Mesenchymal stem cell (in vitro differentiated cells and primary cell): ENCODE measurements around the gene CNGB1.
"Not testable (repeated sequence)": the region's sequence is repeated elsewhere in the genome, so short reads cannot be mapped to it uniquely, and the experiment has no call there.

ENCODE experiments used
- DNase-seq: peaks from one replicate; pipeline ENCODE4 v3.0.0-alpha.2; 2013
- H2AFZ ChIP-seq: one replicate; pipeline ENCODE4 v1.6.1; 2013; ENCODE audit warnings: low read depth, mild to moderate bottlenecking, control low read depth, inconsistent platforms, low read length, moderate library complexity
- H2AK5ac ChIP-seq: 2 replicates; pipeline ENCODE4 v1.6.1; 2013; ENCODE audit warnings: low read length, moderate library complexity, mild to moderate bottlenecking, inconsistent platforms; ENCODE audit not compliant: severe bottlenecking
- H2BK120ac ChIP-seq: one replicate; pipeline ENCODE4 v1.6.1; 2013; ENCODE audit warnings: low read depth, mild to moderate bottlenecking, inconsistent platforms, low read length, moderate library complexity
- H2BK12ac ChIP-seq, 2 experiments: one replicate each; pipeline ENCODE4 v1.6.1; 2013; ENCODE audit warnings: inconsistent platforms in 2 of 2, low read length in 2 of 2, mild to moderate bottlenecking in 2 of 2, moderate library complexity in 2 of 2, control low read depth in 1 of 2
- H2BK15ac ChIP-seq: one replicate; pipeline ENCODE4 v1.6.1; 2013; ENCODE audit warnings: mild to moderate bottlenecking, low read depth, inconsistent platforms; ENCODE audit not compliant: poor library complexity, severe bottlenecking
- H2BK5ac ChIP-seq: 2 replicates; pipeline ENCODE4 v1.6.1; 2013; ENCODE audit warnings: low read depth, mild to moderate bottlenecking, low read length, control low read depth, inconsistent platforms; ENCODE audit not compliant: poor library complexity, severe bottlenecking
- H3K14ac ChIP-seq, 2 experiments: one replicate each; pipeline ENCODE4 v1.6.1; 2013; ENCODE audit warnings: inconsistent platforms in 2 of 2, low read length in 2 of 2, control low read depth in 1 of 2, mild to moderate bottlenecking in 1 of 2, moderate library complexity in 1 of 2
- H3K18ac ChIP-seq, 2 experiments: one replicate each; pipeline ENCODE4 v1.6.1; 2013; ENCODE audit warnings: inconsistent platforms in 2 of 2, low read length in 2 of 2, control low read depth in 1 of 2, low read depth in 1 of 2, mild to moderate bottlenecking in 1 of 2
- H3K23ac ChIP-seq, 2 experiments: one replicate each; pipeline ENCODE4 v1.6.1; 2013; ENCODE audit warnings: inconsistent platforms in 2 of 2, low read length in 2 of 2, mild to moderate bottlenecking in 2 of 2, moderate library complexity in 2 of 2, control low read depth in 1 of 2
- H3K27ac ChIP-seq: 2 replicates; pipeline ENCODE4 v1.5.1; 2013; ENCODE audit warnings: mild to moderate bottlenecking, moderate library complexity, low read length, control low read depth, inconsistent platforms; ENCODE audit not compliant: poor library complexity, severe bottlenecking
- H3K27me3 ChIP-seq, 2 experiments: 2 replicates each; pipeline versions ENCODE4 v1.6.1 to v1.7.0; 2013; ENCODE audit warnings: low read length in 2 of 2, mild to moderate bottlenecking in 2 of 2, moderate library complexity in 2 of 2, control low read depth in 1 of 2, inconsistent platforms in 1 of 2; ENCODE audit not compliant: control insufficient read depth in 1 of 2, insufficient read depth in 1 of 2
- H3K36me3 ChIP-seq, 2 experiments: 2 replicates each; pipeline versions ENCODE4 v1.6.1 to v1.7.0; 2013; ENCODE audit warnings: low read length in 2 of 2, control low read depth in 1 of 2, inconsistent platforms in 1 of 2, low read depth in 1 of 2, mild to moderate bottlenecking in 1 of 2; ENCODE audit not compliant: insufficient read depth in 2 of 2, control insufficient read depth in 1 of 2
- H3K4ac ChIP-seq, 2 experiments: one replicate each; pipeline ENCODE4 v1.6.1; 2013; ENCODE audit warnings: inconsistent platforms in 2 of 2, low read length in 2 of 2, mild to moderate bottlenecking in 2 of 2, moderate library complexity in 2 of 2, control low read depth in 1 of 2, low read depth in 1 of 2
- H3K4me1 ChIP-seq: 2 replicates; pipeline ENCODE4 v1.6.1; 2013; ENCODE audit warnings: low read depth, low read length, control low read depth; ENCODE audit not compliant: control insufficient read depth, insufficient read depth
- H3K4me2 ChIP-seq: 2 replicates; pipeline ENCODE4 v1.6.1; 2013; ENCODE audit warnings: low read length, mild to moderate bottlenecking, inconsistent platforms; ENCODE audit not compliant: poor library complexity, severe bottlenecking
- H3K4me3 ChIP-seq, 2 experiments: 2 replicates each; pipeline versions ENCODE4 v1.5.1 to v1.7.0; 2013; ENCODE audit warnings: low read length in 2 of 2, mild to moderate bottlenecking in 2 of 2, control low read depth in 1 of 2, low read depth in 1 of 2; ENCODE audit not compliant: insufficient read depth in 1 of 2
- H3K79me1 ChIP-seq: replicated peaks from 2 replicates; pipeline ENCODE4 v1.6.1; 2013; ENCODE audit warnings: mild to moderate bottlenecking, control low read depth, low read length, inconsistent platforms; ENCODE audit not compliant: poor library complexity, severe bottlenecking
- H3K9ac ChIP-seq: 2 replicates; pipeline ENCODE4 v1.7.0; 2013; ENCODE audit warnings: mild to moderate bottlenecking, low read length, moderate library complexity
- H3K9me3 ChIP-seq: 2 replicates; pipeline ENCODE4 v1.7.0; 2013; ENCODE audit warnings: mild to moderate bottlenecking, low read length; ENCODE audit not compliant: control insufficient read depth
- H4K8ac ChIP-seq: one replicate; pipeline ENCODE4 v1.6.1; 2013; ENCODE audit warnings: inconsistent platforms, mild to moderate bottlenecking, low read length, moderate library complexity
- H4K91ac ChIP-seq: one replicate; pipeline ENCODE4 v1.6.1; 2013; ENCODE audit warnings: mild to moderate bottlenecking, low read length, inconsistent platforms
- WGBS: methylation state at CpG from one replicate; pipeline ENCODE4 v1.1.7; 2013; ENCODE audit warnings: mixed read lengths; 5-methylcytosine and 5-hydroxymethylcytosine counted together

Gene CNGB1

DNA sequence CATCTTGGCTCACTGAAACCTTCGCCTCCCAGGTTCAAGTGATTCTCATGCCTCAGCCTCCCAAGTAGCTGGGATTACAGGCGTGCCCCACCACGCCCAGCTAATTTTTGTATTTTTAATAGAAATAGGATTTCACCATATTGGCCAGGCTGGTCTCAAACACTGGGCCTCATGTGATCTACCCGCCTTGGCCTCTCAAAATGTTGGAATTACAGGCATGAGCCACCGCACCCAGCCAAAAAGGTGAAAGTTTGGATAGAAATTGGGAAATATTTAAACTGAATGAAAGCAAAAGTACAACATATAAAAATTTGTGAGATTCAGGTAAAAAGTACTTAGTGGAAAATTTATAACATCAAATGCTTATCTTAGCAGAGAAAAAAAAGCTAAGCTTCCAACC, 115.7 kb downstream of the CNGB1 start:
- no peak for DNase-seq
- no peak overlapping the region for H2BK15ac ChIP-seq
- H3K36me3 ChIP-seq: no peaks in the 10 kb centered on the region
- no peaks in the 10 kb centered on the region for H3K79me1 ChIP-seq
- H2AFZ ChIP-seq: no peak overlapping the region
- no peak overlapping the region for H3K4ac ChIP-seq
- no peak overlapping the region for H2BK12ac ChIP-seq
- no peak overlapping the region for H4K8ac ChIP-seq
- H4K91ac ChIP-seq: no peak overlapping the region
- H3K9ac ChIP-seq: no peak overlapping the region
- H3K27me3 ChIP-seq: peaks cover 0 to 12% of the 10 kb centered on the region in 2 experiments
- no peak overlapping the region for H3K27ac ChIP-seq
- H3K23ac ChIP-seq: no peak overlapping the region
- H2AK5ac ChIP-seq: no peak overlapping the region
- no peak overlapping the region for H3K18ac ChIP-seq
- peaks cover 7% of the 10 kb centered on the region for H3K9me3 ChIP-seq
- no peak overlapping the region for H2BK5ac ChIP-seq
- WGBS: 100% methylated on average over 5 of the region's 5 CpGs
- peaks cover 6% of the 10 kb centered on the region for H3K4me1 ChIP-seq
- no peak overlapping the region for H3K4me2 ChIP-seq
- H3K14ac ChIP-seq: no peak overlapping the region
- H3K4me3 ChIP-seq: no peak overlapping the region
- H2BK120ac ChIP-seq: no peak overlapping the region

GRCh38 chr16:57852189-57852588, 118.7 kb downstream of the CNGB1 start:
- peaks cover 0 to 4% of the 10 kb centered on the region in 2 experiments for H3K27me3 ChIP-seq
- H2AFZ ChIP-seq: no peak overlapping the region

DNA sequence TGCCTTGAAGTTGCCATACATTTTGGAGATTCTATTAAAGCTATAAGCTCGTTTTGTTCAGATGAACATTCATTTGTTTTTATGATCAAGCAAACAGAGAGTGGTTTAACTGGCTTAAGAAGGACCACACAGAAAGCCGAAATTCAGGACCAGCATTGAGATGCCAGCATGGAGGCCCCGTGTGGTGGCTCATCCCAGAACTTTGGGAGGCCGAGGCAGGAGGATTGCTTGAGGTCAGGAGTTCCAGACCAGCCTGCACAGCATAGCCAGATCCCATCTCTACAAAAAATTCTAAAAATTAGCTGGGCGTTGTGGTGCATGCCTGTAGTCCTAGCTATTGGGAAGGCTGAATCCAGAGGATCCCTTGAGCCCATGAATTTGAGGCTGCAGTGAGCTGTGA, 122.7 kb downstream of the CNGB1 start:
- Histone ChIP-seq H3K4me2 (no peak overlapping the region), H3K4ac (no peak overlapping the region), H3K4me3 (no peak overlapping the region), H3K79me1 (no peaks in the 10 kb centered on the region), H3K9me3 (no peaks in the 10 kb centered on the region), H3K18ac (no peak overlapping the region), H4K91ac (no peak overlapping the region), H3K36me3 (no peaks in the 10 kb centered on the region), H2BK12ac (no peak overlapping the region), H2AK5ac (peak overlapping the region; percentile 57), H2BK120ac (no peak overlapping the region), H3K4me1 (peaks cover 31% of the 10 kb centered on the region), H3K14ac (no peak overlapping the region), H2BK15ac (no peak overlapping the region), H4K8ac (no peak overlapping the region), H2BK5ac (no peak overlapping the region), H3K27ac (no peak overlapping the region), H3K9ac (no peak overlapping the region), H2AFZ (no peak overlapping the region), H3K23ac (no peak overlapping the region), H3K27me3 (peaks cover 0 to 21% of the 10 kb centered on the region in 2 experiments)
- WGBS: 94% methylated on average over 5 of the region's 5 CpGs
- no peak for DNase-seq

More at GRCh38 chr16:57852189-57852588, 118.7 kb downstream of the CNGB1 start:
- Histone ChIP-seq H3K23ac (no peak overlapping the region), H3K27ac (no peak overlapping the region), H4K91ac (no peak overlapping the region), H2BK12ac (no peak overlapping the region), H3K4me3 (no peak overlapping the region), H2AK5ac (peak overlapping the region; percentile 86), H2BK120ac (no peak overlapping the region), H3K9ac (no peak overlapping the region), H3K18ac (no peak overlapping the region), H3K4me1 (peaks cover 8% of the 10 kb centered on the region), H4K8ac (no peak overlapping the region), H3K4me2 (no peak overlapping the region), H3K79me1 (no peaks in the 10 kb centered on the region), H2BK15ac (no peak overlapping the region), H2BK5ac (peak overlapping the region; percentile 54), H3K36me3 (no peaks in the 10 kb centered on the region), H3K9me3 (peaks cover 7% of the 10 kb centered on the region), H3K14ac (no peak overlapping the region), H3K4ac (no peak overlapping the region)
- 97% methylated on average over 4 of the region's 5 CpGs for WGBS
- no peak for DNase-seq

GRCh38 chr16:57846931-57847330, 124.0 kb downstream of the CNGB1 start:
- Histone ChIP-seq H3K4me1 (peaks cover 30% of the 10 kb centered on the region), H2BK5ac (peak overlapping the region; percentile 94), H3K27ac (peak overlapping the region; percentile 62), H2AK5ac (peak overlapping the region; percentile 85), H3K27me3 (peaks cover 0 to 21% of the 10 kb centered on the region in 2 experiments)
- H2BK12ac ChIP-seq, H3K79me1 ChIP-seq, H3K36me3 ChIP-seq, H3K9me3 ChIP-seq, H3K14ac ChIP-seq, H3K9ac ChIP-seq, H2BK120ac ChIP-seq, H3K18ac ChIP-seq, H3K4me3 ChIP-seq, H3K4ac ChIP-seq, H4K91ac ChIP-seq, H4K8ac ChIP-seq, H2BK15ac ChIP-seq, H3K23ac ChIP-seq, H2AFZ ChIP-seq, H3K4me2 ChIP-seq, DNase-seq: not testable (repeated sequence)
- WGBS: 59% methylated on average over 6 of the region's 6 CpGs
